ENCODE data around the gene MUC5B. TPM values are rescaled to one million over a fixed set of nuclear protein-coding genes. Genes with fewer than 3 reads are reported as not detected.

The MUC5B gene
- total RNA-seq, 1 donor from 2014 or later = not detected

GRCh38 chr11:1219834-1220815 is 2.7 kb upstream of the MUC5B start:
- DNase-seq (ENCODE audit: low spot score, unreplicated experiment) = no peak
- H3K36me3 Mint-ChIP-seq (ENCODE audit: insufficient read depth) = no peaks in the 10 kb centered on the region

GRCh38 chr11:1220941-1221721 is 1.7 kb upstream of the MUC5B start:
- Mint-ChIP-seq H3K36me3 (ENCODE audit: insufficient read depth) (no peaks in the 10 kb centered on the region), H3K9me3 (ENCODE audit: low read depth) (no peaks in the 10 kb centered on the region), H3K27me3 (peaks cover 33% of the 10 kb centered on the region), H3K4me1 (ENCODE audit: low read depth) (no peaks in the 10 kb centered on the region), H3K4me3 (ENCODE audit: low read depth) (no peak overlapping the region), H3K27ac (no peak overlapping the region)
- no peak for DNase-seq (ENCODE audit: low spot score, unreplicated experiment)
- no peak for TF ChIP-seq CTCF (IDR thresholded peaks at IDR 0.05; ENCODE audit: unreplicated experiment)

More at GRCh38 chr11:1219834-1220815, 2.7 kb upstream of the MUC5B start:
- H3K27ac Mint-ChIP-seq = no peak overlapping the region
- TF ChIP-seq CTCF (IDR thresholded peaks at IDR 0.05; ENCODE audit: unreplicated experiment) = no peak
- peaks cover 40% of the 10 kb centered on the region for H3K27me3 Mint-ChIP-seq
- H3K9me3 Mint-ChIP-seq (ENCODE audit: low read depth) = no peaks in the 10 kb centered on the region
- no peak overlapping the region for H3K4me3 Mint-ChIP-seq (ENCODE audit: low read depth)
- no peaks in the 10 kb centered on the region for H3K4me1 Mint-ChIP-seq (ENCODE audit: low read depth)

DNA sequence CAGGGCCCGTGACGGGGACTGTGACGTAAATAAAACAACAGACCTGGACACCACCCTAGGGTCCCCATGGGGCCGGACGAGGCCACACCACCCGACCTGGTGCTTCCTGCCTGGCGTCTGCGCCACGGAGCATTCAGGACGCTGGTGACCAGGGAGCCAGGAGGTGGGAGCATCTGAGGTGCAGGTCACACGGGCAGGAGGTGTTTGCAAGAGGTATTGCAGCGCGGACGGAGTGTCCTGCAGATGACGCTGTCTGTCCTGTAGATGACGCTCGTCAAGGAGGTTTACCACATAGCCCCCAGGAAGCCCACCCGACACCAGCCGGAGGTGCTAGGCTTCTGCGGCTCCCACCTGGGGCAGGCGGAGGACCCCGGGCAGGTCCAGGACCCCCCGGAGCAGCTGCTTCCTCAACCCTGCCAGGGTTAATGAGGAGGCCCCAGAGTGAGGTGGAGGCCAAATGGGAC is 986 bp upstream of the MUC5B start:
- TF ChIP-seq CTCF (IDR thresholded peaks at IDR 0.05; ENCODE audit: unreplicated experiment) = no peak
- Mint-ChIP-seq H3K4me1 (ENCODE audit: low read depth) (no peaks in the 10 kb centered on the region), H3K4me3 (ENCODE audit: low read depth) (no peak overlapping the region), H3K27me3 (peaks cover 26% of the 10 kb centered on the region), H3K9me3 (ENCODE audit: low read depth) (no peaks in the 10 kb centered on the region), H3K27ac (no peak overlapping the region), H3K36me3 (ENCODE audit: insufficient read depth) (no peaks in the 10 kb centered on the region)
- no peak for DNase-seq (ENCODE audit: low spot score, unreplicated experiment)

- H3K4me1 Mint-ChIP-seq (ENCODE audit: low read depth) = no peaks in the 10 kb centered on the region
- H3K27me3 Mint-ChIP-seq = peaks cover 12% of the 10 kb centered on the region
- no peak for TF ChIP-seq CTCF (IDR thresholded peaks at IDR 0.05; ENCODE audit: unreplicated experiment)
- H3K4me3 Mint-ChIP-seq (ENCODE audit: low read depth) = no peak overlapping the region
- no peaks in the 10 kb centered on the region for H3K36me3 Mint-ChIP-seq (ENCODE audit: insufficient read depth)
- H3K9me3 Mint-ChIP-seq (ENCODE audit: low read depth) = no peaks in the 10 kb centered on the region
- DNase-seq (ENCODE audit: low spot score, unreplicated experiment) = no peak
- H3K27ac Mint-ChIP-seq = no peak overlapping the region
Measured at GRCh38 chr11:1223346-1224110, 662 bp downstream of the MUC5B start.

Measured in progenitor cell of endocrine pancreas (in vitro differentiated cells).